Endothelial cell of umbilical vein (primary cell): ENCODE results near the gene ZNF839. TPM values are rescaled to one million over a fixed set of nuclear protein-coding genes. Genes with fewer than 3 reads are reported as not detected.

ENCODE experiments used
- BruUV-seq: library from RNA; stranded (reverse); fragments of 400-500 nt; replicated peaks from 2 replicates; lab custom pipeline; 2021; lab: Mats Ljungman, UMichigan
- CTCF ChIA-PET: fragments of 300-600, 350-600 bp; sonication (Branson Sonifier 250); formaldehyde crosslinking; loops from one replicate; lab custom pipeline; 2021; ENCODE audit warnings: antibody characterized with exemption, inconsistent platforms; lab: Charles Lee
- POLR2A ChIA-PET: fragments of 300-600, 350-600 bp; sonication (Branson Sonifier 250); formaldehyde crosslinking; loops from one replicate; lab custom pipeline; 2021; ENCODE audit warnings: antibody characterized with exemption, inconsistent platforms; lab: Charles Lee
- DNase-seq: peaks from one replicate; pipeline ENCODE4 v3.0.0-alpha.2; 2011; ENCODE audit warnings: low read depth, low spot score
- FAIRE-seq: peaks from 2 replicates; lab custom pipeline; 2011; peaks lifted over from hg19 to GRCh38; lab: Jason Lieb, UNC
- H2AFZ ChIP-seq: 2 replicates; pipeline ENCODE4 v1.6.0; 2012; ENCODE audit warnings: low read depth, low read length, control low read depth, inconsistent platforms
- H3K27ac ChIP-seq: 2 replicates; pipeline ENCODE4 v1.5.1; 2011; ENCODE audit warnings: low read depth, mild to moderate bottlenecking, control low read depth, low read length, moderate library complexity; ENCODE audit not compliant: insufficient read depth
- H3K27me3 ChIP-seq, 2 experiments: 2 replicates each; pipeline versions ENCODE4 v1.6.0 to v1.6.1; 2011; ENCODE audit warnings: low read length in 2 of 2, mixed read lengths in 1 of 2; ENCODE audit not compliant: control insufficient read depth in 2 of 2, insufficient read depth in 2 of 2
- H3K36me3 ChIP-seq, 2 experiments: 2 replicates in 1 of 2; 3 replicates in 1 of 2; pipeline ENCODE4 v1.5.1; 2011; ENCODE audit warnings: low read length in 2 of 2, mild to moderate bottlenecking in 1 of 2, moderate library complexity in 1 of 2; ENCODE audit not compliant: control insufficient read depth in 2 of 2, insufficient read depth in 2 of 2; ENCODE audit errors: extremely low read depth in 1 of 2
- H3K4me1 ChIP-seq: 3 replicates; pipeline ENCODE4 v1.5.1; 2011; ENCODE audit warnings: mild to moderate bottlenecking, low read length; ENCODE audit not compliant: control insufficient read depth, insufficient read depth; ENCODE audit errors: extremely low read depth
- H3K4me2 ChIP-seq: 2 replicates; pipeline ENCODE4 v1.6.1; 2011; ENCODE audit warnings: low read length, control low read depth, mixed read lengths; ENCODE audit not compliant: insufficient read depth
- H3K4me3 ChIP-seq, 3 experiments: fragments of 200-600 bp in 1 of 3; sonication (generic), shearing (Covaris generic) in 1 of 3; replicated peaks in 1 of 3; 2 replicates each; pipeline ENCODE4 v1.5.1; 2011 to 2016; ENCODE audit warnings: control low read depth in 3 of 3, low read length in 3 of 3, mild to moderate bottlenecking in 2 of 3, inconsistent platforms in 1 of 3, low read depth in 1 of 3, moderate library complexity in 1 of 3; ENCODE audit not compliant: insufficient read depth in 1 of 3
- H3K79me2 ChIP-seq: 2 replicates; pipeline ENCODE4 v1.6.0; 2012; ENCODE audit warnings: low read length, inconsistent platforms; ENCODE audit not compliant: control insufficient read depth, insufficient read depth
- H3K9ac ChIP-seq: replicated peaks from 2 replicates; pipeline ENCODE3; 2011; ENCODE audit warnings: low read length, control low read depth; ENCODE audit not compliant: insufficient read depth; ENCODE audit errors: extremely low read depth
- H3K9me1 ChIP-seq: replicated peaks from 3 replicates; pipeline ENCODE4 v1.6.0; 2011; ENCODE audit warnings: mild to moderate bottlenecking, low read length; ENCODE audit not compliant: control insufficient read depth, insufficient read depth; ENCODE audit errors: extremely low read depth
- H3K9me3 ChIP-seq: replicated peaks from 2 replicates; pipeline ENCODE4 v1.5.1; 2012; ENCODE audit warnings: low read length, inconsistent platforms; ENCODE audit not compliant: control insufficient read depth, insufficient read depth
- H4K20me1 ChIP-seq: replicated peaks from 2 replicates; pipeline ENCODE3; 2011; ENCODE audit warnings: mild to moderate bottlenecking, low read length; ENCODE audit not compliant: control insufficient read depth, insufficient read depth; ENCODE audit errors: extremely low read depth
- EZH2 ChIP-seq: IDR thresholded peaks from 2 replicates; pipeline ENCODE4 v1.6.1; 2012; ENCODE audit warnings: borderline replicate concordance, low read depth, mild to moderate bottlenecking, moderate library complexity, low read length, inconsistent platforms; ENCODE audit not compliant: severe bottlenecking
- GATA2 ChIP-seq: IDR thresholded peaks from 2 replicates; pipeline ENCODE4 v1.7.0; 2011; ENCODE audit warnings: low read depth, mild to moderate bottlenecking, moderate library complexity, mixed read lengths, low read length; ENCODE audit not compliant: insufficient read length, insufficient read depth
- dilution Hi-C: fragments of 300-500 bp; cut with MboI; formaldehyde crosslinking; loops from one replicate; pipeline ENCODE4 v1.15.0; 2019; ENCODE audit warnings: low sequenced_read_pairs; ENCODE audit not compliant: extremely low pct_ligation_motif_present
- intact Hi-C: fragments of 100-400 bp; cut with micrococcal nuclease; formaldehyde crosslinking; loops from one replicate; pipeline ENCODE4 v1.10.0; 2022
- polyA plus RNA-seq, 4 experiments: library from polyadenylated mRNA; depleted of rRNA in 3 of 4; stranded (reverse) in 3 of 4; unstranded in 1 of 4; fragments of >200 nt; gene quantifications; 2 replicates each; pipeline versions ENCODE4 v1.2.1 to v1.2.3, GENCODE V29; 2011 to 2012; ENCODE audit warnings: missing spikeins in 1 of 4
- total RNA-seq: library from RNA; stranded (reverse); gene quantifications from 2 replicates; pipeline ENCODE4 v1.2.3, GENCODE V29; 2021
- TF ChIP-seq, protein P1 (sequence below), 2 donors: IDR thresholded peaks; 1 replicate in 1 of 2; 2 replicates in 1 of 2; pipeline ENCODE4 v1.5.1; 2011; ENCODE audit warnings: low read length in 2 of 2, mild to moderate bottlenecking in 2 of 2, moderate library complexity in 2 of 2, control low read depth in 1 of 2, inconsistent platforms in 1 of 2, low read depth in 1 of 2; ENCODE audit not compliant: insufficient read depth in 1 of 2; ENCODE audit errors: extremely low read depth in 1 of 2

The ZNF839 gene
- total and polyA plus RNA-seq, 2 donors (not counting 3 experiments of a cell fraction or from before 2014, with no cell fraction given), result 9.8 to 12.5 TPM

DNA sequence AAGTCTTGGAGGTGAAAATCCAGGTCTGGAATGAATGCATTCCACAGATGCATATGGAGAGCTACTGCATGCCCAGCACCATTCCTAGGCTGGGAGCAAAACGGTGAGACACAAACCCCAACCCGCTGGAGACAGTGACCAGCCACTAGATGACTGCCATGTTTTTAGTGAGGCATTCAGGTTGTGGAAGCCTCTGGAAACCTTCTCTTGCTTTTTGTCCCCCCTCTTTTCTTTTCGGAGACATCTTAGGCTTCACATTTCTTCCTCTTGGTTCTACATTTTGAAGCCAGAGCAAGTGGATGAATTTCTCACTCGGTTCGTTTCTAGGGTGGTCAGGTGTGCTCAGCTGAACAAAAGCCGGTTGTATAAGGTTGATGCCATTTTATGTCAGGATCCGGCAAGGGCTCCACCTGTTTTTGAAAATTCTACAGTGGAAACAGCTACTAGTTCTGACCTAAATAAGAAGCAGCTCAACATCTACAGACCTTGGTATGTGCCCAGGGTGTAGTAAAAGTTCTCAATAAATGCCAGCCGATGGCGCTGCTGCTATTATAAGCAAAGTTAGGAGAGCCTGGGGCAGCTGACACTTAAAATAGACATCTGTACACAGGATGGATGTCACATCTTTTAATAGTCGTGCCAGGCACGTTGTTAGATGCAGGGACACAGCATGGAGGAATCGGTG lies 1.8 kb upstream of the ZNF839 start:
- FAIRE-seq, result peak; percentile 15
- BruUV-seq, result no TSS peak
- Histone ChIP-seq H3K9ac (peak overlapping the region; percentile 4), H4K20me1 (no peaks in the 10 kb centered on the region), H3K9me1 (no peaks in the 10 kb centered on the region), H3K9me3 (no peaks in the 10 kb centered on the region), H3K36me3 (no peaks in the 10 kb centered on the region), H3K4me2 (peak overlapping the region; percentile 29), H3K4me3 (peak overlapping the region; percentile 9 to 54 (median 24)), H2AFZ (peak overlapping the region; percentile 91), H3K27me3 (no peaks in the 10 kb centered on the region), H3K79me2 (peaks cover 5% of the 10 kb centered on the region), H3K4me1 (peaks cover 25% of the 10 kb centered on the region), H3K27ac (no peak overlapping the region)
- dilution Hi-C loops (no loop called here), intact Hi-C loops (loop anchor here (2.0 to 10.0 kb wide), 2 partner anchors 357 to 553 kb away; partner anchors contain the start of gene PPP2R5C)
- ChIA-PET POLR2A (no interaction called here), CTCF (interaction anchor here (0.6 to 2.3 kb wide), 18 partner anchors 13 to 265 kb away, joined by 3 to 10 read pairs (median 4); partner anchors contain the start of genes ANKRD9 and MOK)
- no peak for TF ChIP-seq EZH2
- no peak for TF ChIP-seq GATA2
- TF ChIP-seq, protein P1, sequence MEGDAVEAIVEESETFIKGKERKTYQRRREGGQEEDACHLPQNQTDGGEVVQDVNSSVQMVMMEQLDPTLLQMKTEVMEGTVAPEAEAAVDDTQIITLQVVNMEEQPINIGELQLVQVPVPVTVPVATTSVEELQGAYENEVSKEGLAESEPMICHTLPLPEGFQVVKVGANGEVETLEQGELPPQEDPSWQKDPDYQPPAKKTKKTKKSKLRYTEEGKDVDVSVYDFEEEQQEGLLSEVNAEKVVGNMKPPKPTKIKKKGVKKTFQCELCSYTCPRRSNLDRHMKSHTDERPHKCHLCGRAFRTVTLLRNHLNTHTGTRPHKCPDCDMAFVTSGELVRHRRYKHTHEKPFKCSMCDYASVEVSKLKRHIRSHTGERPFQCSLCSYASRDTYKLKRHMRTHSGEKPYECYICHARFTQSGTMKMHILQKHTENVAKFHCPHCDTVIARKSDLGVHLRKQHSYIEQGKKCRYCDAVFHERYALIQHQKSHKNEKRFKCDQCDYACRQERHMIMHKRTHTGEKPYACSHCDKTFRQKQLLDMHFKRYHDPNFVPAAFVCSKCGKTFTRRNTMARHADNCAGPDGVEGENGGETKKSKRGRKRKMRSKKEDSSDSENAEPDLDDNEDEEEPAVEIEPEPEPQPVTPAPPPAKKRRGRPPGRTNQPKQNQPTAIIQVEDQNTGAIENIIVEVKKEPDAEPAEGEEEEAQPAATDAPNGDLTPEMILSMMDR (IDR thresholded peaks at IDR 0.05; ENCODE audit: extremely low read depth in 1 of 2, insufficient read depth in 1 of 2, low read depth in 1 of 2, low read length in 2 of 2), result peak in 1 of 2 donors; percentile 4
- DNase-seq, result peak; percentile 39
